Uterus (tissue), 4 donors: ENCODE measurements around the gene HSH2D. TPM values are rescaled to one million over a fixed set of nuclear protein-coding genes. Genes with fewer than 3 reads are reported as not detected.

Experiments
- DNase-seq, 2 donors: peaks; one replicate each; pipeline ENCODE4 v3.0.0-alpha.2; 2019 to 2020
- H3K27ac ChIP-seq, 2 donors: fragments of 200-600 bp; sonication (generic); 1 replicate in 1 of 2; 2 replicates in 1 of 2; pipeline ENCODE4 v1.5.1; 2016 to 2018
- H3K27me3 ChIP-seq, 2 donors: fragments of 200-600 bp; sonication (generic); one replicate each; pipeline ENCODE4 v1.5.1; 2018 to 2019; ENCODE audit warnings: control low read depth in 1 of 2
- H3K36me3 ChIP-seq, 2 donors: fragments of 200-600 bp; sonication (generic); one replicate each; pipeline ENCODE4 v1.5.1; 2019; ENCODE audit warnings: control low read depth in 1 of 2
- H3K4me1 ChIP-seq, 2 donors: fragments of 200-600 bp; sonication (generic); one replicate each; pipeline ENCODE4 v1.5.1; 2018 to 2019; ENCODE audit warnings: control low read depth in 1 of 2
- H3K4me3 ChIP-seq, 2 donors: fragments of 200-600 bp; sonication (generic); 1 replicate in 1 of 2; 2 replicates in 1 of 2; pipeline ENCODE4 v1.5.1; 2018 to 2019; ENCODE audit warnings: mild to moderate bottlenecking in 1 of 2
- H3K9me3 ChIP-seq, 2 donors: fragments of 200-600 bp; sonication (generic); one replicate each; pipeline ENCODE4 v1.5.1; 2019; ENCODE audit warnings: control low read depth in 1 of 2
- CTCF ChIP-seq, 4 experiments: fragments of 200-600 bp in 2 of 4; fragments of 450-650 bp in 2 of 4; sonication (generic) in 2 of 4; IDR thresholded peaks; one replicate each; pipeline ENCODE4 v1.5.1; 2016 to 2019; ENCODE audit warnings: antibody characterized with exemption in 4 of 4, mild to moderate bottlenecking in 2 of 4, moderate library complexity in 1 of 4
- POLR2A ChIP-seq, 2 donors: fragments of 450-650 bp; IDR thresholded peaks; one replicate each; pipeline ENCODE4 v1.6.1; 2016; ENCODE audit warnings: antibody characterized with exemption in 2 of 2, mild to moderate bottlenecking in 1 of 2, moderate library complexity in 1 of 2
- intact Hi-C: fragments of 100-400 bp; cut with DNase I; formaldehyde crosslinking; loops from one replicate; pipeline ENCODE4 v1.15.1; 2023; ENCODE audit warnings: low total_unique reads
- total RNA-seq, 4 donors: library from RNA; depleted of rRNA in 3 of 4; stranded (reverse); fragments of >200 nt in 3 of 4; gene quantifications; one replicate each; pipeline versions ENCODE4 v1.1.0 to v1.2.4, GENCODE V29; 2014 to 2023
- donor health status: DM: yes; HTN: yes; CAD: no.

The HSH2D gene
- total RNA-seq, 4 donors from 2014 or later, result 1.4 to 3.1 (median 2.4) TPM; not detected in 1

GRCh38 chr19:16146112-16146511, 2.6 kb downstream of the HSH2D start:
- Histone ChIP-seq H3K4me3 (no peak overlapping the region), H3K36me3 (no peaks in the 10 kb centered on the region), H3K4me1 (no peaks in the 10 kb centered on the region), H3K9me3 (no peaks in the 10 kb centered on the region), H3K27ac (no peak overlapping the region), H3K27me3 (no peaks in the 10 kb centered on the region)
- DNase-seq, result no peak
- TF ChIP-seq POLR2A (IDR thresholded peaks at IDR 0.05), result no peak
- no peak for TF ChIP-seq CTCF (IDR thresholded peaks at IDR 0.05)
- intact Hi-C loops, result no loop called here

- DNase-seq, result no peak
- no peaks in the 10 kb centered on the region for H3K4me1 ChIP-seq
- intact Hi-C loops, result no loop called here
- no peak overlapping the region for H3K27ac ChIP-seq
- no peak for TF ChIP-seq POLR2A (IDR thresholded peaks at IDR 0.05)
- no peaks in the 10 kb centered on the region for H3K36me3 ChIP-seq
- H3K4me3 ChIP-seq, result no peak overlapping the region
- no peaks in the 10 kb centered on the region for H3K27me3 ChIP-seq
- H3K9me3 ChIP-seq, result no peaks in the 10 kb centered on the region
Observed at GRCh38 chr19:16148443-16149229, 5.2 kb downstream of the HSH2D start.

- intact Hi-C loops, result no loop called here
- H3K9me3 ChIP-seq, result no peaks in the 10 kb centered on the region
- H3K27me3 ChIP-seq, result no peaks in the 10 kb centered on the region
- H3K4me1 ChIP-seq, result no peaks in the 10 kb centered on the region
- no peak overlapping the region for H3K27ac ChIP-seq
- H3K36me3 ChIP-seq, result no peaks in the 10 kb centered on the region
- DNase-seq, result no peak
- no peak for TF ChIP-seq CTCF (IDR thresholded peaks at IDR 0.05)
- no peak for TF ChIP-seq POLR2A (IDR thresholded peaks at IDR 0.05)
- H3K4me3 ChIP-seq, result no peak overlapping the region
Observed at GRCh38 chr19:16153582-16154336, 10.3 kb downstream of the HSH2D start.

GRCh38 chr19:16154557-16154956, 11.1 kb downstream of the HSH2D start:
- Histone ChIP-seq H3K9me3 (no peaks in the 10 kb centered on the region), H3K27me3 (no peaks in the 10 kb centered on the region), H3K36me3 (no peaks in the 10 kb centered on the region), H3K27ac (no peak overlapping the region), H3K4me1 (no peaks in the 10 kb centered on the region), H3K4me3 (no peak overlapping the region)
- intact Hi-C loops, result no loop called here
- no peak for DNase-seq
- TF ChIP-seq CTCF (IDR thresholded peaks at IDR 0.05) (no peak), POLR2A (IDR thresholded peaks at IDR 0.05) (no peak)

GRCh38 chr19:16155128-16155527, 11.6 kb downstream of the HSH2D start:
- intact Hi-C loops, result no loop called here
- no peaks in the 10 kb centered on the region for H3K9me3 ChIP-seq
- H3K27me3 ChIP-seq, result no peaks in the 10 kb centered on the region
- H3K36me3 ChIP-seq, result no peaks in the 10 kb centered on the region
- no peak overlapping the region for H3K27ac ChIP-seq
- no peaks in the 10 kb centered on the region for H3K4me1 ChIP-seq
- DNase-seq, result no peak
- TF ChIP-seq CTCF (IDR thresholded peaks at IDR 0.05) (no peak), POLR2A (IDR thresholded peaks at IDR 0.05) (no peak)
- no peak overlapping the region for H3K4me3 ChIP-seq
